Upper lobe of left lung (tissue), 6 donors: ENCODE results near the gene GPR26. TPM values are rescaled to one million over a fixed set of nuclear protein-coding genes. Genes with fewer than 3 reads are reported as not detected.

Source experiments
- ATAC-seq, 2 donors: fragments of 200-7000 bp; cut with Tn5 transposase; one replicate each; pipeline ENCODE4 v1.9.1; 2022; ENCODE audit warnings: mild to moderate bottlenecking in 2 of 2, moderate library complexity in 2 of 2; ENCODE audit not compliant: low FRiP score in 2 of 2
- DNase-seq, 2 donors: peaks; one replicate each; pipeline ENCODE4 v3.0.0-alpha.2; 2019 to 2020
- H3K27ac ChIP-seq, 4 donors: fragments of 200-600 bp; sonication (generic); one replicate each; pipeline ENCODE4 v1.5.1; 2016 to 2019
- H3K27me3 ChIP-seq, 4 donors: fragments of 200-600 bp; sonication (generic); one replicate each; pipeline ENCODE4 v1.5.1; 2017 to 2019
- H3K36me3 ChIP-seq, 4 donors: fragments of 200-600 bp; sonication (generic); one replicate each; pipeline ENCODE4 v1.5.1; 2016 to 2019
- H3K4me1 ChIP-seq, 4 donors: fragments of 200-600 bp; sonication (generic); one replicate each; pipeline ENCODE4 v1.5.1; 2018 to 2019
- H3K4me3 ChIP-seq, 4 donors: fragments of 200-600 bp; sonication (generic); one replicate each; pipeline ENCODE4 v1.5.1; 2017 to 2019; ENCODE audit warnings: mild to moderate bottlenecking in 2 of 4, moderate library complexity in 1 of 4
- H3K9me3 ChIP-seq, 4 donors: fragments of 200-600 bp; sonication (generic); one replicate each; pipeline ENCODE4 v1.5.1; 2018 to 2019
- EP300 ChIP-seq, 4 donors: sonication (generic); formaldehyde crosslinking; IDR thresholded peaks; one replicate each; pipeline ENCODE4 v1.5.1; 2017; ENCODE audit warnings: antibody characterized with exemption in 4 of 4, control low read depth in 2 of 4
- POLR2A ChIP-seq, 4 donors: fragments of 450-650 bp; IDR thresholded peaks; one replicate each; pipeline ENCODE4 v1.5.1; 2016 to 2017; ENCODE audit warnings: antibody characterized with exemption in 4 of 4, mild to moderate bottlenecking in 2 of 4
- POLR2AphosphoS5 ChIP-seq, 2 donors: sonication (generic); formaldehyde crosslinking; IDR thresholded peaks; one replicate each; pipeline ENCODE4 v1.5.1; 2017; ENCODE audit warnings: antibody characterized with exemption in 2 of 2
- WGBS, 2 donors: methylation state at CpG; one replicate each; pipeline ENCODE4 v1.1.5; 2017 to 2018; 5-methylcytosine and 5-hydroxymethylcytosine counted together
- total RNA-seq, 6 donors: library from RNA; depleted of rRNA in 4 of 6; stranded (reverse); fragments of >200 nt in 4 of 6; gene quantifications; one replicate each; pipeline versions ENCODE4 v1.1.0 to v1.2.1, GENCODE V29; 2016 to 2021
- TF ChIP-seq, protein P1 (sequence below), 6 experiments: fragments of 450-650 bp in 4 of 6; fragments of 200-600 bp in 2 of 6; sonication (generic) in 2 of 6; IDR thresholded peaks; one replicate each; pipeline ENCODE4 v1.5.1; 2016 to 2019; ENCODE audit warnings: antibody characterized with exemption in 6 of 6
- donor health status: DM: no; HTN: no; CAD: no; lungs with moderate emphysema.
- donor health status: DM: no; HTN: yes; CAD: no; lungs with severe emphysema.

Gene GPR26
- total RNA-seq, 6 donors from 2014 or later: not detected

DNA sequence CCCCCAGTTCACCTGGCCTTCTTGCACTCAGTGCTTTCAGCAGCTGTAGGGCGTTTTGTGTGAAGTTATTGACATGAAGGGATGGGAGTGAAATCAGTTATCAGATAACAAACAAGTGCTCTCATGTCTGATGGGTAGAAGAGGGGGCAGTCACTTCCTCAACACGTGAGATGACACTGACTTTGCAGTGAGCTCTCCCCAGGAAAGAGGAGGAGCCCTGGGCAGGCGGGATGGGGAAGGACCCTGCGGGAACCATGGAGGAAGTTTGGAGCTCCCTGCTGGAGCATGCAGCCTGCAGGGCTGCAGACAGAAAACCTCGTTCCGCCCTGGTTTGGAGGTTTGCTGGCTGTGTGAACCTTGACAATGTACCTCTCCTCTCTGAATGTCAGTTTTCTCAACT, 38.7 kb downstream of the GPR26 start:
- 7 to 26% methylated on average over 4 to 6 of the region's 6 CpGs for WGBS, 2 donors
- no peaks in the 10 kb centered on the region for H3K9me3 ChIP-seq
- TF ChIP-seq EP300 (IDR thresholded peaks at IDR 0.05) (no peak), POLR2A (IDR thresholded peaks at IDR 0.05) (no peak)
- no peak overlapping the region for H3K27ac ChIP-seq
- H3K27me3 ChIP-seq: no peaks in the 10 kb centered on the region
- H3K36me3 ChIP-seq: no peaks in the 10 kb centered on the region
- DNase-seq (no peak), ATAC-seq (no peak)
- no peaks in the 10 kb centered on the region for H3K4me1 ChIP-seq
- no peak overlapping the region for H3K4me3 ChIP-seq

DNA sequence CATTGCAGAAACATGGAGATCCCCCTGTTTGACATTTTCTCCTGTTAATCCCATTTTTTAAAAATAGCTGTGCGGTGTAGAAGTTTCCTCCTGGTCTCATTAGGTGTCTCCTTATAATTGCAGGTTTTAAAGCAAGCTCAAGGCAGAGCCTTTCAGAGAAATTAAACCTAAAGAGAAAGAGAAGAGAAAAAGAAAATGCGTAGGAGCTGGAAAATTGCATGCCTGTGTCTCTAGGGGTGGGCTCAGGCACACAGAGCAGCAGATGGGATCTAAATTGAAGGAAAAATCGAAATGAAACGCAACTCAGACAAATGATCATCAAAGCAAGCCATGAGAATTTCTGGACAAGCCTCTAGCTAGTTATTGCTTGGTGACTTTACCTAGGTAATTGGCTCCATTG, 40.1 kb downstream of the GPR26 start:
- Histone ChIP-seq H3K9me3 (no peaks in the 10 kb centered on the region), H3K4me1 (no peaks in the 10 kb centered on the region), H3K4me3 (no peak overlapping the region), H3K27ac (no peak overlapping the region), H3K36me3 (no peaks in the 10 kb centered on the region), H3K27me3 (no peaks in the 10 kb centered on the region)
- TF ChIP-seq, protein P1, sequence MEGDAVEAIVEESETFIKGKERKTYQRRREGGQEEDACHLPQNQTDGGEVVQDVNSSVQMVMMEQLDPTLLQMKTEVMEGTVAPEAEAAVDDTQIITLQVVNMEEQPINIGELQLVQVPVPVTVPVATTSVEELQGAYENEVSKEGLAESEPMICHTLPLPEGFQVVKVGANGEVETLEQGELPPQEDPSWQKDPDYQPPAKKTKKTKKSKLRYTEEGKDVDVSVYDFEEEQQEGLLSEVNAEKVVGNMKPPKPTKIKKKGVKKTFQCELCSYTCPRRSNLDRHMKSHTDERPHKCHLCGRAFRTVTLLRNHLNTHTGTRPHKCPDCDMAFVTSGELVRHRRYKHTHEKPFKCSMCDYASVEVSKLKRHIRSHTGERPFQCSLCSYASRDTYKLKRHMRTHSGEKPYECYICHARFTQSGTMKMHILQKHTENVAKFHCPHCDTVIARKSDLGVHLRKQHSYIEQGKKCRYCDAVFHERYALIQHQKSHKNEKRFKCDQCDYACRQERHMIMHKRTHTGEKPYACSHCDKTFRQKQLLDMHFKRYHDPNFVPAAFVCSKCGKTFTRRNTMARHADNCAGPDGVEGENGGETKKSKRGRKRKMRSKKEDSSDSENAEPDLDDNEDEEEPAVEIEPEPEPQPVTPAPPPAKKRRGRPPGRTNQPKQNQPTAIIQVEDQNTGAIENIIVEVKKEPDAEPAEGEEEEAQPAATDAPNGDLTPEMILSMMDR (IDR thresholded peaks at IDR 0.05): no peak
- TF ChIP-seq POLR2A (IDR thresholded peaks at IDR 0.05) (no peak), POLR2AphosphoS5 (IDR thresholded peaks at IDR 0.05) (no peak), EP300 (IDR thresholded peaks at IDR 0.05) (no peak)
- WGBS, 2 donors: 51 to 85% methylated on average over 4 of the region's 4 CpGs
- ATAC-seq: no peak
- DNase-seq: no peak

DNA sequence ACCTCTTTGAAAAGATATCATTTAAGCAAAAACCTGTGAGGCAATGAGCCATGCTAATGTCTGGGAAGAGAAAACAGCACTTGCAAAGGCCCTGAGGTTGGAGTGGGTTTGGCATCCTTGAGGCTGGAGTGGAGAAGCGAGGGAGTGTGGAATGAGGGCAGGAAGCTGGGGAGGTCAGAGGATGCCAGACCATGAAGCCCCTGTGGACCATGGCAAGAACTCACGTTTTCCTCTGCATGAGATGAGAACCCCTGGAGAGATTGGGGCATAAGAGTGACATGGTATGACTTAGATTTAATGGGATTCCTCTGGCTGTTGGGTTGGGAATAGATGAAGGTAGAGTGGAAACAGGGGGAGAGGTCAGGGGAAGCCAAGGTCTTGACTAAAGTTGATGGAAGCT, 49.4 kb downstream of the GPR26 start:
- no peak overlapping the region for H3K4me3 ChIP-seq
- peaks cover 0 to 8% (median 0%) of the 10 kb centered on the region in 4 donors for H3K9me3 ChIP-seq
- no peaks in the 10 kb centered on the region for H3K4me1 ChIP-seq
- DNase-seq: no peak
- no peak overlapping the region for H3K27ac ChIP-seq
- no peak for ATAC-seq
- no peaks in the 10 kb centered on the region for H3K27me3 ChIP-seq
- 61 to 77% methylated on average over 2 of the region's 2 CpGs for WGBS, 2 donors
- no peaks in the 10 kb centered on the region for H3K36me3 ChIP-seq
- TF ChIP-seq, protein P1 (IDR thresholded peaks at IDR 0.05): no peak
- TF ChIP-seq EP300 (IDR thresholded peaks at IDR 0.05) (no peak), POLR2AphosphoS5 (IDR thresholded peaks at IDR 0.05) (no peak), POLR2A (IDR thresholded peaks at IDR 0.05) (no peak)

DNA sequence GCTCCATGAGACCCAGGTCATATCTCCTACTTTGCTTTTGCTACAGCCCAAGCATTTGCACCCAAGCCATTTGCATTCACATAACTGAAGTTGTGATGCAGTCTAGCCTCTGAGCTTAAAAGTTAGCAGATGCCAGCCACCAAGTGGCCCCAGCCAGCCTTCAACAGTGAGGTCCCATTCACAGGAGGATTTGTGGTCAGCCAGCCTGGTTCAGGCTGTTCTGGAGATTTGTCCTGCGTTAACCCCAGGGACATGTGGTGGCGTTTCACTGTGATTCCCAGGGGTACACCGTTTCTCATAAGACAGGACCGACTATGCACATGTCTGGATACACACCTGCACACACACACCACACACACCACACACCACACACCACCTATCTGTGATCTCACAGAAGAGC, 51.2 kb downstream of the GPR26 start:
- 88% methylated on average over 4 of the region's 4 CpGs; no CpG with 5 or more reads in 1 of the 2 donors for WGBS, 2 donors
- Histone ChIP-seq H3K4me1 (no peaks in the 10 kb centered on the region), H3K4me3 (no peak overlapping the region), H3K9me3 (peaks cover 0 to 8% (median 0%) of the 10 kb centered on the region in 4 donors), H3K27ac (no peak overlapping the region), H3K27me3 (no peaks in the 10 kb centered on the region), H3K36me3 (no peaks in the 10 kb centered on the region)
- no peak for TF ChIP-seq EP300 (IDR thresholded peaks at IDR 0.05)
- no peak for TF ChIP-seq POLR2AphosphoS5 (IDR thresholded peaks at IDR 0.05)
- TF ChIP-seq, protein P1 (IDR thresholded peaks at IDR 0.05): no peak
- TF ChIP-seq POLR2A (IDR thresholded peaks at IDR 0.05): no peak
- no peak for DNase-seq
- peak in 1 of 2 donors; percentile 38 for ATAC-seq

DNA sequence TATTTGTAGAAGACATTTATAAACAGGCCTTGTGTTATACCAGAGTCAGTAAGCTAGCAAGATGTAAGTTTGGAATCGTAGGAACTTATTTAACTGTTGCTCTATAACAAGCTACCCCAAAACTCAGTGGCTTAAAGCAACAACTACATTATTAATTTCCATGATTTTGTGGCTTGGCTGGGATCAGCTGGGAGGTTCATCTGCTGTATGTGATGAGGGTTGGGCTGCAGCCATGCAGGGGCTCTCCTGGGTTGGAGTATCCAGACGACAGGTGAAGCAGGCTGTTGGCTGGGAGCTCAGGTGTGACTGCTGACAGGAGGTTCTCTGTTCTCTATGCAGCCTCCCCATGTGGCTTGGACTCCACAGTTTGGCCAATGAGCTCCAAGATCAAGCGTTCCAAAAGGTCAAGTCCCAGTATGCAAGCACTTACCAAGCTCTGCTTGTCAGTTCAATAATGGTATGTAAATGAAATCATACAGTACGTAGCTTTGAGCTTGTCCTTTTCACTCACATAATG, 52.4 kb downstream of the GPR26 start:
- H3K9me3 ChIP-seq: peaks cover 0 to 8% (median 0%) of the 10 kb centered on the region in 4 donors
- H3K4me1 ChIP-seq: no peaks in the 10 kb centered on the region
- no peaks in the 10 kb centered on the region for H3K36me3 ChIP-seq
- no peak for TF ChIP-seq POLR2AphosphoS5 (IDR thresholded peaks at IDR 0.05)
- TF ChIP-seq, protein P1 (IDR thresholded peaks at IDR 0.05): no peak
- TF ChIP-seq POLR2A (IDR thresholded peaks at IDR 0.05): no peak
- no peak for TF ChIP-seq EP300 (IDR thresholded peaks at IDR 0.05)
- ATAC-seq (no peak), DNase-seq (no peak)
- WGBS, 2 donors: 69 to 74% methylated on average over 4 of the region's 4 CpGs
- H3K27me3 ChIP-seq: no peaks in the 10 kb centered on the region
- H3K4me3 ChIP-seq: no peak overlapping the region
- H3K27ac ChIP-seq: no peak overlapping the region
